Right lobe of liver (tissue), 4 donors: ENCODE results near the gene UBE2V1.

Experiments
- CTCF ChIP-seq, 4 donors: fragments of 200-600 bp in 3 of 4; fragments of 450-650 bp in 1 of 4; IDR thresholded peaks; one replicate each; pipeline versions ENCODE4 v1.5.1 to v1.8.0; 2016 to 2022; ENCODE audit warnings: antibody characterized with exemption in 4 of 4, mild to moderate bottlenecking in 2 of 4
- POLR2A ChIP-seq: fragments of 450-650 bp; IDR thresholded peaks from one replicate; pipeline ENCODE4 v1.6.1; 2017; ENCODE audit warnings: antibody characterized with exemption, mild to moderate bottlenecking
- donor health status: DM: no; HTN: no; CAD: no.
- donor health status: DM: no; HTN: no; CAD: no.
- donor health status: DM: no; HTN: yes; CAD: no.

GRCh38 chr20:50107086-50107660, 5.8 kb downstream of the UBE2V1 start:
- TF ChIP-seq CTCF (IDR thresholded peaks at IDR 0.05), result no peak
- TF ChIP-seq POLR2A, result no peak
